ENCODE measurements around the gene CWC27. TPM values are rescaled to one million over a fixed set of nuclear protein-coding genes. Genes with fewer than 3 reads are reported as not detected.

CWC27 gene
- total and polyA plus RNA-seq, 9 of the 15 experiments (the other 6 are each of a cell fraction or from before 2014, with no cell fraction given), result 19.7 to 49.3 (median 38.3) TPM

- no peak for TF ChIP-seq DMBX1 (CRISPR knock-in tag; IDR thresholded peaks at IDR 0.05; ENCODE audit: borderline replicate concordance)
Observed at GRCh38 chr5:64947031-64947430, 178.3 kb downstream of the CWC27 start (continued).

DNA sequence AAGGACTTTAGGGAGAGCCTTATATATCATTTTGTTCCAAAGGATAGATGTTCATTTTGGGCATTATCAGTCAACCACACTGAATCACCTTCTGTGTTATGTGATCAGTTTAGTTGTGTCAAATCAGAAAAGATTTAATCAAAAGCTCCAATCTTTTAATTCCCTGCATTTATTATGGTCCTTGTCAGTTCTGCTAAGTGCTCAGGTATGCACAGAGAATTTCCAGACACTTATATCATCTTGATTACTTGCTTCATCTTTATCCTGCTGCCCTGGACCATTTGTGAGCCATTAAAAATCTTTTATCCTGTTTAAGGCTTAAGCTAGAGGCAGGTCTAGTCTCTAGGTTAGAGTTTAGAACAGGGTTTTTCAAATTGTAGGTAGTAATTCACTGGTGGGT, 179.1 kb downstream of the CWC27 start:
- H3K4me1 ChIP-seq (replicated peaks in 1 of 2; ENCODE audit: control insufficient read depth in 2 of 2, insufficient read depth in 2 of 2, low read length in 2 of 2), result no peaks in the 10 kb centered on the region; a peak in 1 of 5 replicates
- H3K27me3 ChIP-seq (ENCODE audit: control insufficient read depth in 2 of 2, insufficient read depth in 2 of 2, low read length in 2 of 2), result no peaks in the 10 kb centered on the region
- no peaks in the 10 kb centered on the region for H3K79me2 ChIP-seq (ENCODE audit: control insufficient read depth, insufficient read depth, low read length)
- intact Hi-C loops (cut with micrococcal nuclease), result loop anchor here (10.0 kb wide), 2 partner anchors 133 to 313 kb away; no protein-coding TSS in a partner anchor
- in situ Hi-C loops (cut with MboI), result no loop called here
- no peak overlapping the region for H3K27ac ChIP-seq (ENCODE audit: extremely low read depth, low read depth, low read length)
- no peaks in the 10 kb centered on the region for H3K9me3 ChIP-seq (replicated peaks; ENCODE audit: control insufficient read depth, insufficient read depth, low read depth, low read length)
- FAIRE-seq (no peak), DNase-seq (ENCODE audit: extremely low read depth in 1 of 4, low spot score in 3 of 4) (no peak), ATAC-seq (no peak)
- H3K36me3 ChIP-seq (ENCODE audit: control insufficient read depth, insufficient read depth, low read length), result no peaks in the 10 kb centered on the region
- no TSS peak for BruUV-seq (replicated peaks)
- no peak overlapping the region for H3K9ac ChIP-seq (ENCODE audit: insufficient read depth in 1 of 2, low read depth in 2 of 2, low read length in 2 of 2)
- TF ChIP-seq MAFF (IDR thresholded peaks at IDR 0.05; ENCODE audit: low read length), result no peak
- no peak for TF ChIP-seq DACH1 (IDR thresholded peaks at IDR 0.05; ENCODE audit: partially characterized antibody)
- TF ChIP-seq HMGXB4 (CRISPR knock-in tag; IDR thresholded peaks at IDR 0.05), result no peak
- TF ChIP-seq, protein P1, sequence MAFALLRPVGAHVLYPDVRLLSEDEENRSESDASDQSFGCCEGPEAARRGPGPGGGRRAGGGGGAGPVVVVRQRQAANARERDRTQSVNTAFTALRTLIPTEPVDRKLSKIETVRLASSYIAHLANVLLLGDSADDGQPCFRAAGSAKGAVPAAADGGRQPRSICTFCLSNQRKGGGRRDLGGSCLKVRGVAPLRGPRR (CRISPR knock-in tag; IDR thresholded peaks at IDR 0.05), result no peak
- H2AFZ ChIP-seq (ENCODE audit: low read depth, low read length), result no peak overlapping the region
- CTCF ChIA-PET (ENCODE audit: low intra/inter-chr PET ratio), result no interaction called here
- POLR2A ChIA-PET, result interaction anchor here (0.6 to 1.3 kb wide), 2 partner anchors 9 to 215 kb away, joined by 3 read pairs; no protein-coding TSS in a partner anchor
- H3K9me1 ChIP-seq (ENCODE audit: control insufficient read depth, insufficient read depth, low read length), result no peaks in the 10 kb centered on the region
- no peak overlapping the region for H3K4me2 ChIP-seq (ENCODE audit: insufficient read depth, low read length)
- no peaks in the 10 kb centered on the region for H4K20me1 ChIP-seq (replicated peaks; ENCODE audit: control insufficient read depth, insufficient read depth, low read length)
- H3K4me3 ChIP-seq, result no peak overlapping the region

Data from K562 (cell line).